Activated CD4-positive, alpha-beta T cell treated with anti-CD3 and anti-CD28 coated beads, Interleukin-2, amount 10 ng/mL, durations not matched to agents 7 days and 5 days (primary cell): ENCODE measurements around the gene LNP1. TPM values are rescaled to one million over a fixed set of nuclear protein-coding genes. Genes with fewer than 3 reads are reported as not detected.

Experiments used
- CTCF ChIA-PET: fragments of 350-600 bp; sonication (Branson Sonifier 250); formaldehyde crosslinking; loops from one replicate; lab custom pipeline; 2021; ENCODE audit warnings: antibody characterized with exemption; lab: Charles Lee
- POLR2A ChIA-PET: fragments of 350-600 bp; sonication (Branson Sonifier 250); formaldehyde crosslinking; loops from one replicate; lab custom pipeline; 2021; ENCODE audit warnings: antibody characterized with exemption; lab: Charles Lee
- DNase-seq: peaks from one replicate; pipeline ENCODE4 v3.0.0-alpha.2; 2020
- H3K27ac Mint-ChIP-seq: one replicate; pipeline ENCODE4 v1.8.0; 2021; ENCODE audit warnings: mild to moderate bottlenecking, moderate library complexity, mixed read lengths
- H3K27me3 Mint-ChIP-seq: one replicate; pipeline ENCODE4 v1.8.0; 2021; ENCODE audit warnings: mixed read lengths
- H3K36me3 Mint-ChIP-seq: one replicate; pipeline ENCODE4 v1.8.0; 2021; ENCODE audit warnings: low read depth, mixed read lengths
- H3K4me1 Mint-ChIP-seq: one replicate; pipeline ENCODE4 v1.8.0; 2021; ENCODE audit warnings: mixed read lengths
- H3K4me3 Mint-ChIP-seq: one replicate; pipeline ENCODE4 v1.8.0; 2021; ENCODE audit warnings: mild to moderate bottlenecking, moderate library complexity, mixed read lengths
- H3K9me3 Mint-ChIP-seq: one replicate; pipeline ENCODE4 v1.8.0; 2021; ENCODE audit warnings: mixed read lengths
- total RNA-seq, 2 experiments: library from RNA; stranded (reverse); gene quantifications; one replicate each; pipeline ENCODE4 v1.2.3, GENCODE V29; 2021

LNP1 gene
- total RNA-seq, 2 experiments from 2014 or later: 0.72 to 1.2 TPM

DNA sequence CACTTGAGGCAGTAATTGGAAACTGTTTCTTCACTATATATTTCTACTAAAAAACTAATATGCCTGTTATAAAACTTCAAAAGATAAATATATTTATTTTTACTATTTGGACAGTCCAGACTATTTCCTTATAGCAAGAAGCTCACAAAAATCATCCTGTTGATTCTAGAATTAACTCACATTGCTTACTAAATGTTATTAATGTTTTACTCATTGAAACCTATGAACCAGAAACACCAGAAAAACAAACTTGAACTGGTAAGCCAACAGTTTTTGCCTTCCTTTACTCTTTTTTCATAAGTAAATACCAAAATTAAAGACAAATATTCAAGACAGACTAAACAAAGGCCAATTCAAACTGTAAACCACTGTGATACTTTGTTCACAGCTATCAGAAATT is 26.8 kb upstream of the LNP1 start:
- Mint-ChIP-seq H3K9me3 (no peaks in the 10 kb centered on the region), H3K27ac (no peak overlapping the region), H3K4me3 (no peak overlapping the region), H3K27me3 (no peaks in the 10 kb centered on the region), H3K4me1 (no peaks in the 10 kb centered on the region), H3K36me3 (peaks cover 27% of the 10 kb centered on the region)
- no peak for DNase-seq
- ChIA-PET POLR2A (no interaction called here), CTCF (interaction anchor here (0.8 to 1.2 kb wide), 4 partner anchors 9 to 19 kb away, joined by 3 read pairs; no protein-coding TSS in a partner anchor)

DNA sequence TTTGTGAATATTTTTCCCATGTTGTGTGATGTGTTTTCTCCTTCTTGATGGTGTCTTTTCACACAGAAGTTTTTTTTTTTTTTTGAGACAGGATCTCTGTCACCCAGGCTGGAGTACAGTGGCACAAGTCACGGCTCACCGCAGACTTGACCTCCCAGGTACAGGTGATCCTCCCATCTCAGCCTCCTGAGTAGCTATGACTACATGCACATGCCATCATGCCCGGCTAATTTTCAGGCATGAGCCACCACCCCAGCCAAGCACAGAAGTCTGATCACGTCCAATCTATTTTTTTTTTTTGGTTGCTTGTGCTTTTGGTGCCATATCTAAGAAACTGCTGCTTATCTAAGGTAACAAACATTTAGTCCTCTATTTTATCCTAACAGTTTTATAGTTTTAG is 25.0 kb upstream of the LNP1 start:
- ChIA-PET POLR2A (no interaction called here), CTCF (interaction anchor here (0.7 to 1.5 kb wide), 3 partner anchors 11 to 356 kb away, joined by 3 to 7 read pairs (median 5); no protein-coding TSS in a partner anchor)
- Mint-ChIP-seq H3K9me3 (no peaks in the 10 kb centered on the region), H3K4me1 (no peaks in the 10 kb centered on the region), H3K27me3 (no peaks in the 10 kb centered on the region), H3K27ac (no peak overlapping the region), H3K4me3 (no peak overlapping the region), H3K36me3 (peaks cover 36% of the 10 kb centered on the region)
- no peak for DNase-seq

DNA sequence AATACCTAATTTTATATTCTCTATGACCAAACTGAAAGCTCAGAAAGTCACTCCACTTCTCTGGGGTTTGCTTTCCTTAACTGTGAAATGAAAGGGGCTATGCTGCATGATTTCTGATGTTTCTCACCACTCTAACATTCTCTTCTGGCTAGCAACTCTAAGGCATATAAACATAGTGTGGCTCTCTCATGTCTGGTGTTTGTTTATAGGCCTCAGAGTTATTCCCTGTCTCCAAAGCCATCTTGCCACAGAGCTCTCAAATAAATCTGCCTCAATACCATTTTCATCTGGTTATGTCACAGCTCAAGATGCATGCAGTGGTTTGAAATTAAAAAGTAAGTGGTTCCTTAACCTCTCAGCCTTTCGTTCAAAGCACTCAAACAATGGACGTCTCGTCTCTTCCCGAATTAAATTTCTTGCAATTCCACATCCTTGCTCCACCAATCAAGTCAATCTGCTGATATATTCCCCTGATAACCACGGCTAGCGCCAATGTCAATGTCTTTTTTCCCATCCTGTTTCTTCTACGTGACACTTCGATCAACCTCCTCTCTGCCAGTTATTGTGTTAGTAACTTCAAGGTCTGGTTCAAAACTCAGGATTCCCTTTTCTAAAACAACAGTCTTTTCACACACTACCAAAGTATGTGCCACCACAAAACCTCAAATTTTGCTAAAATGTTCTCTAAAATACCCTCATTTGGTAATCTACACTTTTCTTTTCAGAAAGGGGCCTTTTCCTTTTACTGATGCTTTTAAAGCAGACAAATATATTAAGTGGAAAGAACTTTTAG is 16.4 kb upstream of the LNP1 start:
- Mint-ChIP-seq H3K27ac (no peak overlapping the region), H3K4me3 (no peak overlapping the region), H3K9me3 (peaks cover 12% of the 10 kb centered on the region), H3K36me3 (peaks cover 48% of the 10 kb centered on the region), H3K4me1 (peaks cover 6% of the 10 kb centered on the region), H3K27me3 (no peaks in the 10 kb centered on the region)
- POLR2A ChIA-PET: no interaction called here
- CTCF ChIA-PET: no interaction called here
- DNase-seq: no peak

DNA sequence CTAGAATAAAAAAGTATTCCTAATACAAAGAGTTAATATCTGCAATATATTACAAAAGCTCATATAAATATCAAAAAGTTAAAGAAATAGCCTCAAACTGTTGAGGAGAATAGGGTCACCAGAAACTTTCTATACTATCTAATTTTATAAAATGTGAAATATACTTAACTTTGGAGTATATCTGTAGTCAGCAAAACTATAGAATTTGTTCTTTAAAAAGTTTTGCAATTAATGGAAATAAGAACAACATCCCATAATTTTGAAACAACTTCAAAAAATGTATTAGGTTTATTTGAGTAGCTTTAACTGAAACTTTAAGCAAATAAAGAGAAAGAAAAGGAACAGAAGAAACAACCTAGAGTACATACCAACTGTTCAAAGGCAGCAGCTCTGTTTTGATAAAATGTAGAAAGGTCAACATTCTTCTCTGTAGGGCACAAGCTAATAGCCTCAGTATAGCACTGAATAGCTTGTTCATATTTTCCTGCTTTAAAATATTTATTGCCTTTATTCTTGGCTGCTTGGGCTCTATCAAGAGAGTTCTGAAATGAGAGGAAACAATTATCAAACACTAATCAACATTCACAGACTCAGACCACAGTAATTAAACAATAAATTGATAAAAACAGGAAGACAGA is 14.8 kb upstream of the LNP1 start:
- peaks cover 12% of the 10 kb centered on the region for H3K9me3 Mint-ChIP-seq
- DNase-seq: no peak
- POLR2A ChIA-PET: interaction anchor here (0.8 kb wide), 1 partner anchor 14 kb away, joined by 3 read pairs; no protein-coding TSS in a partner anchor
- H3K27ac Mint-ChIP-seq: no peak overlapping the region
- peaks cover 6% of the 10 kb centered on the region for H3K4me1 Mint-ChIP-seq
- H3K4me3 Mint-ChIP-seq: no peak overlapping the region
- no peaks in the 10 kb centered on the region for H3K27me3 Mint-ChIP-seq
- CTCF ChIA-PET: interaction anchor here (0.9 to 1.9 kb wide), 3 partner anchors 11 to 43 kb away, joined by 3 to 6 read pairs (median 5); no protein-coding TSS in a partner anchor
- H3K36me3 Mint-ChIP-seq: peaks cover 41% of the 10 kb centered on the region

DNA sequence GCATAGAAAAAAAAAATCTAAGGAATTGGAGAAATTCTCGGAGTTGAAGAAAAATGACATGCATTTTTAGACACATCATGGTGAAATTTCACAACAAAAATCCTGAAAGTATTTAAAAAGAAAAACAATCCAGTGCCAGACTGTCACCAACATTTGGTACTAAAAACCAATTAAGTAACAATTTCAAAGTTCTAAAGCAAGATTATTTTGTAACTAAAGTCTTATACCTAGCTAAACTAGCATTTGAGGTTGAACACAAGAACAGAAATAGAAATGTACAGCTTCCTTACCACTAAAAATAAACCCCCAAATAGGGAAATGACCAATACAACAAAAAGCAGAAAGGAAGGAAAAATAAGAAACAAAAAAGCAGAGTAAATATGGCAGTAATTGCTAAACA is 12.3 kb upstream of the LNP1 start:
- Mint-ChIP-seq H3K27me3 (no peaks in the 10 kb centered on the region), H3K4me1 (peaks cover 11% of the 10 kb centered on the region), H3K27ac (no peak overlapping the region), H3K36me3 (peaks cover 47% of the 10 kb centered on the region), H3K9me3 (peaks cover 12% of the 10 kb centered on the region), H3K4me3 (no peak overlapping the region)
- no peak for DNase-seq
- POLR2A ChIA-PET: no interaction called here
- CTCF ChIA-PET: interaction anchor here (0.6 kb wide), 1 partner anchor 416 kb away, joined by 3 read pairs; no protein-coding TSS in a partner anchor

DNA sequence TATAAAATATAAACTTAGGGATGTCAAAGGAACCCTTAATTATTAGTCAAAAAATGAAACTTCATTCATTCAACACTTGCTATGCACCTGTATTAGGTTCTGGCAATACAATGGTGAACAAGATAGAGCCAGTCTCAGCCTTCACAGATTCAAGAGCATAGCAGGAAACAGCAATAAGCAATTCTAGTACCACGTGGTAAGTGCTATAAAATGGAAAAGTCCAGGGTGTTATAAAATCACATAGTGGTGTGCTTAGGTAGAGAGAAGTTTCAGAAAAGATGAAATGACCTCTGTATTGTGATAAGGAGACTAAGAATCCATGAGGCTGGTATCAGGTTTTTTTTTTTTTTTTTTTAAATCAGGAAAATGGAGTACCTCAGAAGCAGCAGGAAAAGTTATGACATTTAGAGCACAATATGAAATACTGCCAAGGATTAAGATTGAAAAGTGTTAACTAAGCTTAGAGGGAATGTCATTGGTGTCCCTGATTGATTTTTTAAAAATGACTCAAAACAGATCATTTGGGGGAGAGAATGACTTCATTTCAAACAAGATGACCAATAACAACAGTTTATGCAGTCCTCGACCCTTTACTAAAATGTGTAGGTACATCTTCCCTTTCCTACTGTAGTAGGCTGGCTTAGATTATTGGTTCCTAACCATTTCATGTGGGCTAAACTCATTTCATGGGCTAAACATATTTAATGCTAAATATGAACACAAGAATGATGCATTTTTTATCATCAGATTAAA is 5.5 kb upstream of the LNP1 start:
- ChIA-PET POLR2A (interaction anchor here (0.6 kb wide), 1 partner anchor 800 kb away, joined by 3 read pairs; no protein-coding TSS in a partner anchor), CTCF (interaction anchor here (1.2 kb wide), 1 partner anchor 27 kb away, joined by 3 read pairs; no protein-coding TSS in a partner anchor)
- Mint-ChIP-seq H3K27me3 (no peaks in the 10 kb centered on the region), H3K36me3 (peaks cover 17% of the 10 kb centered on the region), H3K9me3 (no peaks in the 10 kb centered on the region), H3K4me3 (no peak overlapping the region), H3K27ac (no peak overlapping the region), H3K4me1 (peaks cover 42% of the 10 kb centered on the region)
- DNase-seq: no peak

DNA sequence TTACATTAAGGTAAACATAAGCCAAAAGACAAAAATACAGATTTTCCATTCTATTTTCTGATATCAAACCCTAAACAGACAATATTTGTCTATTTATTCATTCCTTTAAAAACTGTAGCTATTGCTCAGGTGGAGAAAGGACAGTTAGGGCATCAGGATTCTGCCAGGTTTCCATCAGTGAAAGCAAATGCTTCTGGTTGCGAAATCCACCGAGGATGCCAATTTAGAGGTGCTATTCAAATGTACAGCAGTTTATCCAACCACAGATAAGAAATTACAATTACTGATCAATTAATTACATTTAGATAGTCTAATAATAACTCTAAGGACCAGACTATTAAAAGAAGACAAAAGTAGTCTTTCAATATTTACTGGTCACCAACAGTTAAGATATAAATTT is 4.4 kb upstream of the LNP1 start:
- no peak for DNase-seq
- ChIA-PET POLR2A (no interaction called here), CTCF (no interaction called here)
- H3K4me1 Mint-ChIP-seq: peaks cover 44% of the 10 kb centered on the region
- peaks cover 17% of the 10 kb centered on the region for H3K36me3 Mint-ChIP-seq
- no peaks in the 10 kb centered on the region for H3K9me3 Mint-ChIP-seq
- H3K27me3 Mint-ChIP-seq: no peaks in the 10 kb centered on the region
- H3K27ac Mint-ChIP-seq: no peak overlapping the region
- H3K4me3 Mint-ChIP-seq: no peak overlapping the region

DNA sequence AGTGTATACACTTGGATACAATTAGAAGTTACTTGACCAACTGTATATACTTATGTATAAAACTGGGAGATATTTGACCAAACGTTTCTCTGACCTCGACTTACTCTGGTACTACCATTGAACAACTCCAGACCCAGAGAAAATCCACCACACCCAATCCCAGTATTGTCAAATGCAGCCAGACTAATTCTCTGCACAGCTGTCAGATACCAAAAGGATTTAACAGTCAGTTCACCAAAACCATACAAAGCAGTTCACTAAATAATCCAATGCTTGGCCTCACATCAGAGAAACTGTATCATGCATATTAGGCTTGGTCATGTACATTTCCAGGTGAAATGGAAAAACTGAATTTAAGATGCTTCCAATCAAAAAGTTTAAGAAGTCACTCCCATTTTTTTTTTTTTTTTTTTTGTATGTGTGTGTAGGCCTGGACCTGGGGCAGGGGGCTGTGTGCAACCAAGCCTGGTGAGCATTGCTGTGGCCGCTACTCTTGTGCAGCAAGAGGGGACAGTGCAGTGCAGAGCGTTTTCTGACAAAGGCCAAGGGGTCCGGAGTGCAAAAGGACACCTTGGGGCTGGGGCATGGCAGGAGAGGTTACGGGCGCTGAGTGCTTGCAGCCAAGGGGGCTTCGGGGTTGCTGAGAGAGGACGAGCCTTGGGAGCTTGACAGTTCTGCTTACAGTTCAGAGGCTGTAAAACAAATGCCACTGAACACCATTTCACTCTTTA is 1.8 kb upstream of the LNP1 start:
- POLR2A ChIA-PET: no interaction called here
- H3K36me3 Mint-ChIP-seq: peaks cover 10% of the 10 kb centered on the region
- no peak for DNase-seq
- peak overlapping the region; percentile 99 for H3K4me3 Mint-ChIP-seq
- CTCF ChIA-PET: interaction anchor here (1.1 kb wide), 1 partner anchor 8 kb away, joined by 3 read pairs; no protein-coding TSS in a partner anchor
- H3K27ac Mint-ChIP-seq: peak overlapping the region; percentile 94
- H3K9me3 Mint-ChIP-seq: peaks cover 2% of the 10 kb centered on the region
- peaks cover 53% of the 10 kb centered on the region for H3K4me1 Mint-ChIP-seq
- no peaks in the 10 kb centered on the region for H3K27me3 Mint-ChIP-seq

DNA sequence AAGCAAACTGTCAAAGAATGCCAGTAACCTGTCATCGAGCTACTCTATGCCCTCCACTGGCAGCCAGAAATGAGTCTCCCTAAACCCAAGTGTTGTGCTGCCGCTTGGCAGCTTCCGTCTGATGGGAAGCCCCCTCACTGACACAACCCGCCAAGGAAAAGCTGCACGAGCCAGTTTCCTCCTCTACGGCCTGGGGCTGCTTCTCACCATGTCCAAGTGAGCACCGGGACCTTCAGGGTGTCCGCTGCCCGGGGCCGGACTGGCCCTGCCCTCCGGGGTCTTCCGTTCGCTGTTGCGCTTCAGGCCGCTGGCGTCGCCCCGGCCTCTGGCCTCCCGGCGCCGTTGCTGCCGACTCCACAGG is 940 bp upstream of the LNP1 start:
- ChIA-PET POLR2A (interaction anchor here (0.6 kb wide), 1 partner anchor 15 kb away, joined by 3 read pairs; no protein-coding TSS in a partner anchor), CTCF (interaction anchor here (1.1 kb wide), 1 partner anchor 8 kb away, joined by 3 read pairs; no protein-coding TSS in a partner anchor)
- peaks cover 54% of the 10 kb centered on the region for H3K4me1 Mint-ChIP-seq
- H3K27me3 Mint-ChIP-seq: no peaks in the 10 kb centered on the region
- peak overlapping the region; percentile 94 for H3K27ac Mint-ChIP-seq
- H3K9me3 Mint-ChIP-seq: peaks cover 2% of the 10 kb centered on the region
- peak overlapping the region; percentile 99 for H3K4me3 Mint-ChIP-seq
- peak; percentile 50 for DNase-seq
- peaks cover 10% of the 10 kb centered on the region for H3K36me3 Mint-ChIP-seq

DNA sequence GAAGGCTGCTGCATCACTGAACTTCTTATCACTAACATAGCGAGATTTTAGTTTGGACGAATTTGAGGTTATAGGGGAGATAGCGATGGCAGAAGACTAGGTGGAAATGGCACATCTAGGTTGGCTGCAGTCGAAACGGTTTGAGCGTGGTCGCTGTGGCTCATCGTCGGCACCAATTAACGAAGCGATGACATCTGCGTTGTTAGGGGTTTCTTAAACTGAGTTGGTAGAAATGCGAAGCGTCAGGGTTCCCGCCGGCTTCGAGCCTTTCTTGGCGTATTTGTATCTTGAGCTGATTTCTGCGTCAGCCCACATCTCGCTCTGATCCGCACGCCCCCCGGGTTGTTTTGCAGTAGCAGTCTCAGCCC is 319 bp downstream of the LNP1 start:
- ChIA-PET POLR2A (no interaction called here), CTCF (interaction anchor here (0.9 to 1.4 kb wide), 5 partner anchors 25 to 584 kb away, joined by 3 to 5 read pairs (median 3); partner anchors contain the start of gene CMSS1)
- H3K4me3 Mint-ChIP-seq: peak overlapping the region; percentile 99
- H3K9me3 Mint-ChIP-seq: peaks cover 2% of the 10 kb centered on the region
- H3K27ac Mint-ChIP-seq: peak overlapping the region; percentile 94
- H3K27me3 Mint-ChIP-seq: no peaks in the 10 kb centered on the region
- H3K36me3 Mint-ChIP-seq: peaks cover 9% of the 10 kb centered on the region
- peaks cover 44% of the 10 kb centered on the region for H3K4me1 Mint-ChIP-seq
- peak; percentile 53 for DNase-seq

DNA sequence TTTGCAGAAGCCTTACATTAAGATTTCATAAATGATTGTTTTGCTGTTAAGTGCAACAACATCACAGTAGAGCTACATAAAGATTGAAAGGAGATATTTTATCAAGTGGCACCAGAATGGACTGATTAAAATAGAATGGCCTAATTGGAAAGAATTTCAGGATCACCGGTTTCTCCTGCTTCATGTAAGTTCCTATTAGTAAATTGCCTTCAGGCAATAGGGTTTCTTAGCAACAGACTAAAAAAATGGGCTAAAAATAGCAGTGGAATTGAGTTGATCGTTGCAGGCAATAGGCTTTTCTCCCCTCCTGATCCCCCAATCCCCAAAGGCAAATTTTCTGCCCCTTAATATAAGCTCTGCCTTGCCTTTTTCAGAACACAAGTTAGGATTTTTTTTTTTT is 917 bp downstream of the LNP1 start:
- H3K27ac Mint-ChIP-seq: peak overlapping the region; percentile 94
- ChIA-PET POLR2A (interaction anchor here (0.6 kb wide), 1 partner anchor 988 kb away, joined by 3 read pairs; no protein-coding TSS in a partner anchor), CTCF (interaction anchor here (1.0 to 1.2 kb wide), 3 partner anchors 24 to 87 kb away, joined by 3 to 5 read pairs (median 3); no protein-coding TSS in a partner anchor)
- peaks cover 40% of the 10 kb centered on the region for H3K4me1 Mint-ChIP-seq
- H3K27me3 Mint-ChIP-seq: no peaks in the 10 kb centered on the region
- DNase-seq: no peak
- H3K36me3 Mint-ChIP-seq: peaks cover 10% of the 10 kb centered on the region
- peak overlapping the region; percentile 99 for H3K4me3 Mint-ChIP-seq
- peaks cover 4% of the 10 kb centered on the region for H3K9me3 Mint-ChIP-seq

DNA sequence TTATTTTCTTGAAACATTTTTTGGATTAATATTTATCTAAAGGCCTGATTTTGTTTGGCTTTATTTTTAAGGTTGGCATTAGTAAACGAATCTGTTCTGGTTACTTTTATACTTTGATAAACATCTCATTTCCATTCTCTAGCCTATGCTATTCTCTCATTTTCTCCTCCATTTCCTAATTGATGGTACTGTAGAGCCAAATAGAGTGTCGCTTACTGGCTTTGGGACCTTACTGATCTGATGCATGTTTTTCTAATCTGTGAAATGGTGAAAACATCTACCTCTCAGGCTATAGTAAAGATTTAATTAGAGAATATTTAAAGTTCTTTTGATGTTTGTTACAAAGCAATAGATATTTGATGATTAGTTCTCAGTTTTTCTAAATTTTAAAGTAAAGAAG is 1.6 kb downstream of the LNP1 start:
- Mint-ChIP-seq H3K27ac (peak overlapping the region; percentile 71), H3K4me1 (peaks cover 36% of the 10 kb centered on the region)
- POLR2A ChIA-PET: no interaction called here

More for the DNA sequence above, 1.6 kb downstream of the LNP1 start:
- peak overlapping the region; percentile 99 for H3K4me3 Mint-ChIP-seq
- DNase-seq: no peak
- no peaks in the 10 kb centered on the region for H3K27me3 Mint-ChIP-seq
- peaks cover 11% of the 10 kb centered on the region for H3K36me3 Mint-ChIP-seq
- H3K9me3 Mint-ChIP-seq: peaks cover 10% of the 10 kb centered on the region
- CTCF ChIA-PET: interaction anchor here (1.1 kb wide), 1 partner anchor 16 kb away, joined by 3 read pairs; no protein-coding TSS in a partner anchor
